HG02642 (cell line): ENCODE data around the gene NFKB2.

Experiments used
- ATAC-seq: cut with Tn5 transposase; IDR thresholded peaks from one replicate; pipeline ENCODE4 v1.9.1; 2021; ENCODE audit warnings: mild to moderate bottlenecking; ENCODE audit not compliant: unreplicated experiment, poor library complexity

NFKB2 gene

DNA sequence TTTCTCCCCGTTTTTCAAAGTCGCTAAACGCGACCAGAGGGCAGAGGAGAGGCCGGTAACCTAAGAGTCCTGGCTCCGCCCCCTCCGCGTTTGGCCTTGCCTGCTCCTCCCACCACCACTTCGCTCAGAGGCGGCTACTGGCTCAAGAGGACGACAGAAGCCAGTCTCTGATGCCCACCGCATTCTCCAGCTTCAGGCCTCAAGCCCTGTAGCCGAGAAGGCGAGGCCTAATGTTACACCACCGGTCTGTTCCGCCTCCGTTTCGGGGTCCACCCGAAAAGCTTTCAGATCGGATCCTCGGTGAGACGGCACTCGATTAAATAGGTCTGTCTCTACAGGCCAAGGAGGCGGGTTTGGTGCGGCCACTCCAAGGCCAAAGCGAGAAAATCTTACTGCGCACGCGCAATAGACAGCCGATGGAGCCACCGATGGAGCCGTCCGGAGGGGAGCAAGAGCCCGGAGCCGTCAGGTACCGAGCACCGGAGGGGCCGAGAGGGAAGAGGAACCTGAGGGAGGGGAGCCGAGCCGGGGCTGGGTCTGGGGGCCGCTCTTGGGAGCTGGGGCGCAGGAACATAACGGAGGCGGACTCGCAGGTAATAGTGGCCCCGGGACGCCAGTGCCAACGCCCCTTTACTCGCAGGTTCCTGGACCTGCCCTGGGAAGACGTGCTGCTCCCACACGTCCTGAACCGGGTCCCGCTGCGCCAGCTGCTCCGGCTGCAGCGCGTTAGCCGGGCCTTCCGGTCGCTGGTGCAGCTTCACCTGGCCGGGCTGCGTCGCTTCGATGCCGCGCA, 25.4 kb downstream of the NFKB2 start, which contains the start of gene FBXL15:
TSS of gene FBXL15 (plus strand) at position 123 of the 793 bp plus-strand sequence. CDS start at position 417, 294 bp downstream.
- ATAC-seq, result peak; percentile 79

DNA sequence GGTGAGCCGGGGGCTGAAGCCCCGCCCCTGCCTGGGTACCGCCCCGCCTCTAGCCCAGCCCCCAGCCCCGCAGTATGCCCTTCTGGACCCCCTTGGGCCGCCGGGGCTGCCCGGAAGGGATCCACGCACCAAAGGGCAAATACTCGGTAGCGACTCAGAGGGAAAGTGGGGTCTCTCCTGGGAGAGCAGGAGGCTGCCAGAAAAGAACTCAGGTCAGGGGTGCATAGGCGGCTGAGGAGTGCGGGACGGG, 25.9 kb downstream of the NFKB2 start:
- no peak for ATAC-seq

DNA sequence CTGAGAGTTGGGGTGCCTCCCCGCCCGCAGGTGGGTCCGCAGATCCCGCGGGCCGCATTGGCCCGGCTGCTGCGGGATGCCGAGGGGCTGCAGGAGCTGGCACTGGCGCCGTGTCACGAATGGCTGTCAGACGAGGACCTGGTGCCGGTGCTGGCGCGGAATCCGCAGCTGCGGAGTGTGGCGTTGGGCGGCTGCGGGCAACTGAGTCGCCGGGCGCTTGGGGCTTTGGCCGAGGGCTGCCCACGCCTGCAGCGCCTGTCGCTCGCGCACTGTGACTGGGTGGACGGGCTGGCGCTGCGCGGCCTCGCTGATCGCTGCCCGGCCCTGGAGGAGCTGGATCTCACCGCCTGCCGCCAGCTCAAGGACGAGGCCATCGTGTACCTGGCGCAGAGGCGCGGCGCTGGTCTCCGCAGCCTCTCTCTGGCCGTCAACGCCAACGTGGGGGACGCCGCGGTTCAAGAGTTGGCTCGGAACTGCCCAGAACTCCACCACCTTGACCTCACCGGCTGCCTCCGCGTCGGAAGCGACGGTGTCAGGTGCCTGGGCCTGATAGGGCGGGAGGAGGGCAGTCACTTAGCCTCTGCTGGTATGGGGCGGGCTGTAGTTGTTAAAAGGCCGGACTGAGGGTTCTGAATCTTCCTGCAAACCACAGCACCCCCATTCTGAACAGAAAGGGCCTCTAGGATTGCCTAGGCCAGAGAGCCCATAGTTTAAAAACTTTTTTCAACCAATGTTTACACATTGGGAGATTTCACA, 26.4 kb downstream of the NFKB2 start:
- ATAC-seq, result peak; percentile 5

DNA sequence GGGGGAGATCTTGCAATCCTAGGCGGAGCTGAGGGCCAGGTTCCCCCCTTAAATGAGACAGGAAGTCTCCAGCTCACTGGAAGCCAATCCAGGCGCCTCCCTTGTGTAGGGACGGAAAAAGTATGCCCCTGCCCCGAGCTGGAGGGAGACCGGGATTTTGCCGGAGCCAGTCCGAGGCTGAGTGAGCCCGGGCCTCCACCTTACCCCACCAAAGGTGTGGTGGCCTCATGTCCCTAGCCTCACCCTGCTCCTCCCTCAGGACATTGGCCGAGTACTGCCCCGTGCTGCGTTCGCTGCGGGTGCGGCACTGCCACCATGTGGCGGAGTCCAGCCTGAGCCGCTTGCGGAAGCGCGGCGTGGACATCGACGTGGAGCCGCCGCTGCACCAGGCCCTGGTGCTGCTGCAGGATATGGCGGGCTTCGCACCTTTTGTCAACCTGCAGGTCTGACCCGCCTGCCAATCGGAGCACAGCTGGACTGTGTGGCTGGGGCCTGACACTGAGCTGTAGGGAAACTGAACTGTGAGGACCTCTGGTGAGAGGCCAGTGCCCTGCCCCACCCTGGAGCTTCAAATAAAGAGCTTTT, 27.1 kb downstream of the NFKB2 start:
- no peak for ATAC-seq

DNA sequence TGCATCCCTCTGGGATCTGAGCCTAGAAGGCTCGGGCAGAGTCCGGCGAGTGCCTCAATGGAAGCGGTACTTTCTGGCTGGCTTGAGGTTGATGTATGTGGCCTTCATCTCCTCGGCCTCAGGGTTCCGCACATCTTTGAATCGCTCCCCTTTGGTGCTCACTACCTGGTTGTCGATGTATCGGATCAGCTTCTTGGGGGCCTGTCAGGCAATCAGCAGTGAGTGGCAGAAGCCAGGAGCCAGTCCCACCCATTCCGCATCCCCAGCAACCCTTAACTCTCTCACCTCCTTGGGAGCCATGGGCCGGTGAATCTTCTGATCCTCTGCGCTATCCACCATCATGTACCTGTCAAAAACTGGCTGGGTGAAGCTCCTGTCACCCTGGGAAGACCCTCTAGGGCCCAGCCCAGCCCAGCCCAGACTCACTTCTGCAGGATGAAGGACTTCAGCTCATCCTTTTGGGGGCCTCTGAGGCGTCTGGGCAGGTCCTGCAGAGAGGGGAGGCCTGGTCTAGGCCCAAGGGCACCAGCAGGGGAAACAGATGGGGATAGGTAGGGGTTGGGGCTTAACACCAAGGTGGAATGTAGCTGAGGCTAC, 28.0 kb downstream of the NFKB2 start:
- ATAC-seq, result no peak

DNA sequence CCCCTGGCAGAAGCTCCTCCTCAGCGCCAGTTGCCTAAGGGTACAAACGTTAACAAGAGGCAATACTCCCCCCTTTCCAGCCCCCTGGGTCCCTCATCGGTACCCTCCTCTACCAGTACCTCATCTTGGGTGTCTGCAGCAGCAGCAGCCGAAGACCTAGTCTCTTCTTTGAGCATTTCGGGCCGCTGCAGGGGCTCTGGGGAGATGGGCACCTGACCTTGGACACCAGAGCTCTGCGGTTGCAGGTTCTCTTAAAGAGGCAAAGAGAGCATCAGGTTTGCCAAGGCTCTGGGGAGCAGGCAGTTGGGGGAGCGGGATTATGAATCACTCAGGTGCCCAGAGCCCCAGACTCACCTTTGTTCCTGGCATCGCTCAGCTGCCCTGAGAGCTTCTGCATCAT, 28.6 kb downstream of the NFKB2 start:
- ATAC-seq, result no peak

- ATAC-seq, result no peak
Measured at GRCh38 chr10:102424916-102425315, 29.4 kb downstream of the NFKB2 start.

- ATAC-seq, result no peak
Measured at GRCh38 chr10:102425444-102425843, 29.9 kb downstream of the NFKB2 start.

DNA sequence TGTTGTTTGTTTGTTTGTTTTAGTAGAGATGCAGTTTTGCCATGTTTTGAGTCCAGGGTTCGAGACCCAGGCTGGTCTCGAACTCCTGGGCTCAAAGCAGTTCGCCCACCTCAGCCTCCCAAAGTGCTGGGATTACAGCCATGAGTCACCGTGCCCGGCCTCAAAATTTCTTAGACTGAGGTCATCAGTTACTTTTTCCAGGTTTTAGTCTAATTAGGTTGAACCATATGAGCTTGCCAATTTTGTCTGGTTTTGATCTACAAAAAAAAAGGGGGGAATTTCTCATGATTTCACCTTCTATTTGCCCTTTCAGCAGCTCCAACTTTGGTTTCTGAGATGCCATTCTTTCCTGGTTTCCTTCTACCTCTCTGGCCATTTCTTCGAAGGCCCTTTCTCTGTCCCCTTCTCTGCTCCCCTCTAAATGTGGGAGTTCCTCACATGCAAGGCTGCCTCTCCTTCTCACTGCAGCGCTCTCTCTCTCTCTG, 31.3 kb downstream of the NFKB2 start:
- ATAC-seq, result no peak

DNA sequence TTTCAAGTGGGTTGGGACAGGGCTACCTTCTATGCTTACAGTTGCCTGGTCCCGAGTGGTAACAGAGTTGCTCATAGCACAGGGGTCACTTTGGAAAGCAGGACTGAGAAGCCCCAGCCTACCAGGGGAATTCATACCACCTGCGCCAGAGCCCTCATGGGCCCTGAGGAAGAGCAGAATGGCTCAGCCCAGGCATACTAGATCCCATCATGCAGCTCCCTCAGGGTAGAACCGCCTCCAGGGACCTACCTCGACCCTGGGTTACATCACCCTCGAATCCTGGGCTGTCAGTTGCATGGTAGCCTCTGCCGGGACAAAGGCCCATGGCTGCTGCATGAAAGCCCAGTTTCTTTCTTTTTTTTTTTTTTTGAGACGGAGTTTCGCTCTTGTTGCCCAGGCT, 34.0 kb downstream of the NFKB2 start:
- ATAC-seq, result no peak

GRCh38 chr10:102431452-102432124, 36.1 kb downstream of the NFKB2 start:
- ATAC-seq, result no peak

DNA sequence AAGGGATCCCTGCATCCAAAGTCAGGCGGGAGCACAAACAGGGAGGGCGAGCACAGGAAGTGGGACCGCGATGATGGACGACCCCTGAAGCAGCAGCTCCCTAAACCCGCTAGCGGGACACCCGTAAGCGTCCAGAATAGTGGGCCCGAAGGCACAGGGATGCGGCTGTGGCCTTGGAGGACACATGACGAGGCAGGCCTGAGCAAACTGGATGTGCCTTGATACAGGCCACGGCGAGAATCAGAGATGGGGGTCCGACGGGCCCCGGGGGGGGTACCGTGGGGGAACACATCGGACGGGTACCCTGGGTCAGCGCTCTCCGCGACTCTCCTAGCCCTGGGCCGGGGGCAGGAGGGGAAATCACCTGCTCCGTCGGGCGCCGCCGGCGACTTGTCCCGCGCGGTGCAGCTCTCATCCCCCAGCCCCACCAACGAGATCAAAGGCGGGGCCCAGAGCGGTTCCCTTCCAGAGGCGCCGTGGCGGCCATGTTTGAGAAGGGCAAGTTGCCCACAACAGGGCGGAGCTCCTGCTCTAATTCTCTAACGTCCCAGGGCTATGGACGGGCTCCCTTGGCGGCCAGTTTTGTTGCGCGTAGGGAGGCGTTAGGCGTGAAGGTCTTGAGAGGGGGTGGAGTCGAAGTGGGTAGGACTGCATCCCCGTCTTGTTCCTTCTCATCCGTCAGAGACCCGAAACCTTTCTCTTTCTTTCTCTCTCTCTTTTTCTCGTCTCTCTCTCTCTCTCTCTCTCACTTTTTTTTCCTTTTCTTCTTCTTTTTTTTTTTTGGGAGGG, 36.9 kb downstream of the NFKB2 start, which contains the start of gene CUEDC2:
TSS of gene CUEDC2 (minus strand) at position 413 of the 789 bp plus-strand sequence. CDS start 7,386 bp downstream, outside the sequence.
- ATAC-seq, result peak; percentile 93

DNA sequence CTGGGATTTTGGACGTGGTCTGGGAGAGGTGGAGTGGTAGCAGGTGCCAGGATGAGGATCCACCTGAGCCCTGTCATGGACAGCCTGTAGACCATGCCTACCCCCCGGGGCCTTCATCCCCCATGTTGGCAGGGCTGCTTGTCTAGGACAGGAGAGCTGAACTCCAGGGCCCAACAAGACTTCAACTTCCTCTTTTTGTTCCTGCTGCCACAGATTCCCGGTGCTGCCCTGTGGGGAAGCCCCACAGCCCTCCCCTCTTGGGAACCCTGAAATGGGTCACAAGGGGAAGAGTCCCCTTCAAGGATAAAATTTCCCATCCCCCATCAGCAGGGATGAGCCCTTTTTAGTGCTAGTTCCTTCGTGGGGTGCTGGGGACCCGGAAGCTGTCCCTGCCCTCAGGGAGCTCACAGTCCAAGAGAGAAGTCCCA, 38.1 kb downstream of the NFKB2 start:
- no peak for ATAC-seq

DNA sequence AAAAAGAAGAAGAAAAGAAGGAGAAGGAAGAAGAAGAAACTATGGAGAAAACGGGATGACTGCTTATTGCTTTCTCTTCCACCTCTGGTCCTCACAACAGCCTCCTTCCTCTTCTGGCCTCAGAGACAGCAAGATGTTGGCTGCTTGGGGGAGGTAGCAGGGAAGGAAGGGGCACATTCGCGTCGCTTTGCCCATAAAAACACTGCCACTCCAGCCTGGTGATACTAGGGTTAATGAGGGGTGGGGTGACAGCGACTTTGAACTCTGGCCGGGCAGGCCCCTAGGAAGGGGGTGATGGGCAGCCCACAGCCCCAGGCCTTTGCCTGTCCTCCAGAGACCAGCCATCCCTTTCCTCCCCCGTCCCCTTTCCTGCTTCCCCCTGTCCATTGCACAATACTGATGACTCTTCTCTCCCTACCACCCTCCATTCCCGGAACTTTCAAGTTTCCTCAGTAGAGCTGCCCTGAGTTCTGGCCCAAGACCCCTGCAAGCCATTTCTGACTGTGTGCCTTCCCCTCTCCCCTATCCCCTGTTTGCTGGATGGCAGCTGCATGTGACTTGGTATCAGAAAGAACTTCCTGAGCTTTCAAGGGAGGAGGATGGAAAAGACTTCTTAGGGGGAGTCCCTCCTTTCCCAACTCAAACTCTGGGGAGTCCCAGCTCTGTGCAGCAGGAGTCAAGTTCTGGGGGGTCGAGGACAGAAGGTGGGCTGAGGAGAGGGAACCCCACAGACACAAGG, 39.1 kb downstream of the NFKB2 start:
- ATAC-seq, result no peak

DNA sequence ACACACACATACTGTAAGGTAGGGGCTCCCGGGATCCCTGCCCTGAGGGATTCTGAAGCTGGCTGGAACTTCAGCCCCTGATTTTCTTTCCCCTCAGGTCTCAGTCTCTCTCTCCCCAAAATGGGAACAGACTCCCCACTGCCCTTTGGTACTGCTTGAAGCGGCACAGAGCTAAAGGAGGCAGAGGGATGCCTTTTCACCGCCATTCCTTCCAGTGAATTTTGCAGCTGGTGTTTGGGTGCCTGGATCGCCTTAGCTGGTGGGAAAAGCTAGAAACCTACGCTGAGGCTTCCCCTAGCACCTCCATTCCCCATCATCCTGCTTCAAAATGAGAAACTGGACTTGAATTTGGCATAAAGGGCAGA, 39.6 kb downstream of the NFKB2 start:
- ATAC-seq, result no peak

DNA sequence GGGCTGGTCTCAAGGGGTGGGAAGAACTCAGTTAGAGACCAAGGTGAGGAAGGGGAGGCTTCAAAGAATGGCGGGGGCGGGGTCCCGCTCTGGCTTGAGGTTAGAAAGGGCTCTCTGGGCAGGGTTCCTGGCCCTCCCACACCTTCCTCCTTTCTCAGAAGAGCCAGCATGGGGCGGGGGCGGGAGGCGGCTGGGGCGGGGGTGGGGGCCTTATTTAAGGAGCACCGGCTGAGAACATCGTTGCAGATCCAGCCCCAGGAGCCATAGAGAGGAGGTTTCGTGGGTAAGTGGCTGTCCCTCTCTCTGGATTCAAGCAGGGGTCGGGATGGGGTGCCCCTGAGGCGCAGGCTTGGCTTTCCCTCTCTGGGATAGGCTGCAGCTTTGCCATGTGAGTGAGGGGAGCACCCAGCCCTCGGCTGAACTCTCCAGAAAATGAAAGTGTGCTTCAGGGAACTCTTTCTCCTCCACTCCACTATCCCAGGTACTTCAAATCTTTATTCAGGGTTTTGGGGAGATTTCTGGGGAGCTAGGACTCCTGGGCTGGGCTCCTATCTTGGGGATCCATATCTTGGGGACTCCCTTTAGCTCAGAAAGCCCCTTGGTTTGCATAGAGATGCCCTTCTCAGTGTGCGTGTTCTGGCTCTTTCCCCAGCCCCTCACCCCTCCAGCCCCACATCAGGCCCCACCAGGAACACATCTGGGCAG, 40.2 kb downstream of the NFKB2 start:
- ATAC-seq, result no peak

DNA sequence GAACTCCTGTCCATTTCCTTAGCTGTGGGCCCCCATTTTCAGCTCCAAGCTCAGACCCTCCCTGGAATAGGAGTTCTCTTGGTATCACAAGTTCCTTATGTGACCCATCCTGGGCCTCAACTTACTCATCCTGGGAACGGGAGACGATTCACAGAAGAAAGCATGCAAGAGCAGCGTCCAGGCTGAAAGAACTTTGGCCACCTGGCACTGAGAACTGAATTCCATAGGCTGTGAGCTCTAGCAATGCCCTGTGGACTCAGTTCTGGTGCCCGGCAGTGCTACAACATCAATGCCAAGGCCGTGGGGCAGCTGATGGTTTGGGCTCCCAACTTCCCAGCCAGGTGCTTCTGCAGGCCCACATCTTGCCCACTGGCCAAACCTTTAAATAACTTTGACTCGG, 40.8 kb downstream of the NFKB2 start:
- no peak for ATAC-seq

DNA sequence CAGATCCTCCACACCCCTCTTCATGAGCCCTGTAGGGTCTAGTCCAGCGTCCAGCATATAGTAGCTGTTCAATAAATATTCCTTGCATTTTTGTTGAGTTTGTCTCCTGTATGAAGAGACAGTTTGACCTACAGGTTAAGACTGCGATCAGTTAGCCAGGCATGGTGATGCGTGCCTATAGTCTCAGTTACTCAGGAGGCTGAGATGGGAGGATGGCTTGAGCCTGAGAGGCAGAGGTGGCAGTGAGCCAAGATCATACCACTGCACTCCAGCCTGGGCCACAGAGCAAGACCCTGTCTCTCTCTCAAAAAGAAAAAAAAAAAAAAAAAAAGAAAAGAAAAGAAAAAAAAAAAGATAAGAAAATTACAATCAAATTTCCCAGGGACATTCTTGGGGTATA, 42.0 kb downstream of the NFKB2 start:
- no peak for ATAC-seq
